Measurements from ENCODE around the gene EFNB1. TPM values are rescaled to one million over a fixed set of nuclear protein-coding genes. Genes with fewer than 3 reads are reported as not detected.

The EFNB1 gene
- total RNA-seq = 10 to 100 TPM; 37.1 to 94.2 (median 37.7) TPM

DNA sequence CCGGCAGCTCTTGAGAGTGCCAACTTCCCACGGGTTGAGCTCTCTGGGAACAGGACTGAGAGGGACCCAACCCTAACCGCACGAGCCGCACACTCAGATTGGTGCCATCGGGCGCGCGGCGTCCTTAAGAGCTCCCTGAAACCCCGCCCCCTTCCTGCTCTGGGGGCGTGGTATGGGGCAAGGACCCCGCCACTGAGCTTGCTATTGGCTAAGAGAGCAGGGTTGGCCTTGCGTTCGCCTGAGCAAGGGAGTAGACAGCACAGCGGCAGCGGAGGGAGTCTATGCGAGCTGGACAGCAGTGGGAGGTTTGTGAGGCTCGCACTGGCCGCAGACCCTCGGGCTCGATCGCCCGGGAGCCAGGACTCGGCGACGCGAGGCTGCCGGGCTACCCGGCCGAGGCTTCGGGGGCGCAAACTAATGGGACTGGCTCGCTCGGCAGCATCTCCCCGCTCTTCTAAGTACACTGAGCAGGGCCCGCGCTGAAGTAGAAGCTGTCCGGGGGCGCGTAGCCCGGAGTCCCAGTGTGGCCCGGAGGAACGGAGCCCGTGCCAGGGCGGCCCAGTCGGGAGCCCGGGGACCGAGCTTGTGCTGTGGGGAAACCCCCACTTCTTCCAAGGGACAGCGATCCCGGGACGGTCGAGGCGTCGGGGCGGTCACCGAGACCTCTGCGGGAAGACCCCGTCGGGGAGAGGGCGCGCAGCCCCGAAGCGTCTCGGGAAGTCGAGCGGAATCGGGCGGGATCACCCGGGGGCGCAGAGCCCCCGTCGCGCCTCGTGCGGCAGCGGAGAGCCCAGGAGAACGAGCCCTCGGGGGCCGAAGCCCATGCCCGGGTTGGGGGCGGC is at the start of gene EFNB1:
TSS of gene EFNB1 (plus strand) at position 282 of the 842 bp plus-strand sequence. CDS start 756 bp downstream, outside the sequence.
- TF ChIP-seq, protein P1, sequence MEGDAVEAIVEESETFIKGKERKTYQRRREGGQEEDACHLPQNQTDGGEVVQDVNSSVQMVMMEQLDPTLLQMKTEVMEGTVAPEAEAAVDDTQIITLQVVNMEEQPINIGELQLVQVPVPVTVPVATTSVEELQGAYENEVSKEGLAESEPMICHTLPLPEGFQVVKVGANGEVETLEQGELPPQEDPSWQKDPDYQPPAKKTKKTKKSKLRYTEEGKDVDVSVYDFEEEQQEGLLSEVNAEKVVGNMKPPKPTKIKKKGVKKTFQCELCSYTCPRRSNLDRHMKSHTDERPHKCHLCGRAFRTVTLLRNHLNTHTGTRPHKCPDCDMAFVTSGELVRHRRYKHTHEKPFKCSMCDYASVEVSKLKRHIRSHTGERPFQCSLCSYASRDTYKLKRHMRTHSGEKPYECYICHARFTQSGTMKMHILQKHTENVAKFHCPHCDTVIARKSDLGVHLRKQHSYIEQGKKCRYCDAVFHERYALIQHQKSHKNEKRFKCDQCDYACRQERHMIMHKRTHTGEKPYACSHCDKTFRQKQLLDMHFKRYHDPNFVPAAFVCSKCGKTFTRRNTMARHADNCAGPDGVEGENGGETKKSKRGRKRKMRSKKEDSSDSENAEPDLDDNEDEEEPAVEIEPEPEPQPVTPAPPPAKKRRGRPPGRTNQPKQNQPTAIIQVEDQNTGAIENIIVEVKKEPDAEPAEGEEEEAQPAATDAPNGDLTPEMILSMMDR (IDR thresholded peaks at IDR 0.05; ENCODE audit: low read depth) = no peak

DNA sequence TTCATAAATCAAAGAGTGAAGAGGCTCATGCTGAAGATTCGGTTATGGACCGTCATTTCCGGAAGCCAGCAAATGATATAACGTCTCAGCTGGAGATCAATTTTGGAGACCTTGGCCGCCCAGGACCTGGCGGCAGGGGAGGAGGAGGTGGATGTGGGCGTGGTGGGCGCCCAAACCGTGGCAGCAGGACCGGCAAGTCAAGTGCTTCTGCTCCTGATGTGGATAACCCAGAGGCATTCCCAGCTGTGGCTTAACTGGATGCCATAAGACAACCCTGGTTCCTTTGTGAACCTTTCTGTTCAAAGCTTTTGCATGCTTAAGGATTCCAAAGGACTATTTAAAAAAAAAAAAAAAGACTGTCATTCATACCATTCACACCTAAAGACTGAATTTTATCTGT is 44.0 kb upstream of the EFNB1 start:
- TF ChIP-seq, protein P1 (IDR thresholded peaks at IDR 0.05; ENCODE audit: low read depth) = no peak

DNA sequence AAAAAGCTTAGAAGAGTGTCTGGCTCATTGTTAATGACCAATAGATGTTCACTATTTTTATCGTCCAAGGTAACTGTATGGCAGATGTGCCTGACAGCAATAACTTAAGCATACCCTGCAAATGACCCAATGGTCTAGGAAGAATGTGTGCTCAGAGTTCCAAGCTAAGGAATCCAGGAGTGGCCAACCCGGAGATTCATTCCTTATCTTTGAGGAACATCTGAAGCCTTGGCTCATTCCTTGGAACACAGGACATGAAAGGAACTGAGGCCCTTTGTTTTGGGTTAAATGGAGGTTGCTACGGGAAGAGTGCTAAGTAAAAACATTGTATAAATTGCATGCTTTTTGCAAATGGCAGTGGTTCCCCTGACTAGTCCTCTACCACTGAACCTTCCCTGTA is 38.9 kb upstream of the EFNB1 start:
- TF ChIP-seq, protein P1 (IDR thresholded peaks at IDR 0.05; ENCODE audit: low read depth) = no peak

DNA sequence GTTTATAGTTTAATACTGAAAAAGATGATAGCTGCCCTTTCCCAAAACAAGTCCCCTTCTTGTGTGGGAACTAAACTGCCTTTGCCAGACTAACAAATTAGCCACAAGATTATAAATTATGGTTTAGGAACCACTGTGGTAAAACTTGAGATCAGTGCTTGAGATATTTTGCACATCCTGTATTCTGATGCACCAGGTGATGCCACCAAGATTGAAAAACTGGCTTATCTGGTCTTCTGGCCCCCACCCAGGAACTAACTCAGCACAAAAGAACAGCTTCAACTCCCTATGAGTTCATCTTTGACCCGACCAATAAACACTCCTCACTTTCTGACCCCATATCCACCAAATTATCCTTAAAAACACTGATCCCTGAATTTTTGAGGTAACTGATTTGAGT is 36.7 kb upstream of the EFNB1 start:
- TF ChIP-seq, protein P1 (IDR thresholded peaks at IDR 0.05; ENCODE audit: low read depth) = no peak

DNA sequence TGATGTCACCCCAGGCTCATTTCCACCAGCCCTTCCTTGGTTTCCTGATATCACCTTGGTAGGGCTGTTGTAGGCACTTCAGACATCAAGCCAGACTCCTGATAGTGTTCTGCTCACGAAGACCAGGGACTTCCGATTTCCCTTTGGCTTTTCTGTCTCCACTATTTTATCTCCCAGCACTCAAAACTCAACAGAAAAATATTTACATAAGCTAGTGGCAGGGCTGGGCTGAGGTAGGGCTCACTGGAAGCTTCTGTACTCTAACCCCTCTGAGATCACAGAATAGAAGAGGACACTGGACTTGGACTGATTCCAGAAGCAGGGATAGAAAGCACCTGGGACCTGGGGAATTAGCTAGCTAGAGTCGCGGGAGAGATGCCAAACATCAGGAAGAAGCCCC is 34.4 kb upstream of the EFNB1 start:
- TF ChIP-seq, protein P1 (IDR thresholded peaks at IDR 0.05; ENCODE audit: low read depth) = no peak

DNA sequence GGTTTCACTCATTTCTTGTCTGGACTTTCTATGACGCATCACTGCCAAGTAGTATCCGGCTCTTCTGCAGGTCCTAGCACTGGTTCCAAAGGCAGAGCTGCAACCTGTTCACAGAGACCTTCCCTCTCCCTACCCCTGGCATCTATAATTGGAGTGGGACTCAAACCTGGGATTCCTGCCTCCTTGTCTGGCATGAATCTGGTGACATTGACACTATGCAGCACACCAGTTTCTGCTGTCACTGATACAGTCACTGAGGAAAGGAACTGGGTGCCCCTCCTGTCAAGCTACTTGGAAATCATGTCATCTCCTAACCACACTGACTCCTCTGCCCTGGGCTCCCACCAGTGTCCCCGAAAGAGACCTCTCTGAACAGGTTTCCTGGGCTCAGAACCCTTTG is 33.1 kb upstream of the EFNB1 start:
- TF ChIP-seq, protein P1 (IDR thresholded peaks at IDR 0.05; ENCODE audit: low read depth) = no peak

DNA sequence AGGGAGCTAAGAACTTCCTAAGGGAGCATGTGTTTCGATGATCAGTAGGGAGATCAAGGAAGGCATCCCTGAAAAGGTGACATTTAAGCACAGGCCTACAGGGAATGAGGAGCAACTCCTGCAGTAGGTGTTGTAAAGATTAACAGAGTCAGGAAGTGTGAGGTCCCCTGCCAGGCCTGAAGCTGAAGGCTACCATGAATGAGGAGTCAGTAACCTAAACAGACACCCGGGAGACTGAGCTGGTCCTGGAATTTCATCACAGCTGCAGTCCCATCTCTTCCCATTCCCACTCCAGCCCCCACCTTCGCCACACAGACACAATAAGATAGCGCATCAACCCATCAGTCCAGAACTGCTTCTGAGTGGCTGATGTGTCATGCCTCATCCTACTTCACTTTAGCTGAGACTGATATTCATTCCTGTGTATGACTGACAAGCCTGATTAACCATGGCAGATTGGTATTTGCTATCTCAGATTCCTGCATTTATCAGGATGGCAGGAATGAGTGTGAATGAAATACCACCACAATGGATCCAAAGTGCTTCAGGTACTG is 27.0 kb upstream of the EFNB1 start:
- TF ChIP-seq, protein P1 (IDR thresholded peaks at IDR 0.05; ENCODE audit: low read depth) = no peak

Measured in subcutaneous adipose tissue (tissue), 4 donors.